Superior temporal gyrus (tissue), 1 donor: ENCODE results near the gene ACVR2A.

Experiments used
- DNase-seq: peaks from one replicate; pipeline ENCODE4 v3.0.0-alpha.2; 2016; ENCODE audit errors: extremely low spot score

The ACVR2A gene

GRCh38 chr2:147924647-147925046 lies 79.8 kb downstream of the ACVR2A start:
- no peak for DNase-seq

- no peak for DNase-seq
These were observed 81.1 kb downstream of the ACVR2A start for GRCh38 chr2:147925886-147926285.

DNA sequence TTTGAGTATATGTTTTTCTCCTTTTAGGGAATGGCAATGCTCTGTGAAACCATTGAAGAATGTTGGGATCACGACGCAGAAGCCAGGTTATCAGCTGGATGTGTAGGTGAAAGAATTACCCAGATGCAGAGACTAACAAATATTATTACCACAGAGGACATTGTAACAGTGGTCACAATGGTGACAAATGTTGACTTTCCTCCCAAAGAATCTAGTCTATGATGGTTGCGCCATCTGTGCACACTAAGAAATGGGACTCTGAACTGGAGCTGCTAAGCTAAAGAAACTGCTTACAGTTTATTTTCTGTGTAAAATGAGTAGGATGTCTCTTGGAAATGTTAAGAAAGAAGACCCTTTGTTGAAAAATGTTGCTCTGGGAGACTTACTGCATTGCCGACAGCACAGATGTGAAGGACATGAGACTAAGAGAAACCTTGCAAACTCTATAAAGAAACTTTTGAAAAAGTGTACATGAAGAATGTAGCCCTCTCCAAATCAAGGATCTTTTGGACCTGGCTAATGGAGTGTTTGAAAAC lies 82.3 kb downstream of the ACVR2A start:
- no peak for DNase-seq

- no peak for DNase-seq
These were observed 89.1 kb downstream of the ACVR2A start for GRCh38 chr2:147933931-147934330.

GRCh38 chr2:147934881-147935620 lies 90.2 kb downstream of the ACVR2A start:
- DNase-seq: no peak

GRCh38 chr2:147937744-147938349 lies 93.0 kb downstream of the ACVR2A start:
- DNase-seq: peak; percentile 85

- no peak for DNase-seq
These were observed 94.5 kb downstream of the ACVR2A start for GRCh38 chr2:147939313-147939712.

- no peak for DNase-seq
These were observed 100.8 kb downstream of the ACVR2A start for GRCh38 chr2:147945660-147946059.

- DNase-seq: no peak
These were observed 107.3 kb downstream of the ACVR2A start for GRCh38 chr2:147952118-147952517.

DNA sequence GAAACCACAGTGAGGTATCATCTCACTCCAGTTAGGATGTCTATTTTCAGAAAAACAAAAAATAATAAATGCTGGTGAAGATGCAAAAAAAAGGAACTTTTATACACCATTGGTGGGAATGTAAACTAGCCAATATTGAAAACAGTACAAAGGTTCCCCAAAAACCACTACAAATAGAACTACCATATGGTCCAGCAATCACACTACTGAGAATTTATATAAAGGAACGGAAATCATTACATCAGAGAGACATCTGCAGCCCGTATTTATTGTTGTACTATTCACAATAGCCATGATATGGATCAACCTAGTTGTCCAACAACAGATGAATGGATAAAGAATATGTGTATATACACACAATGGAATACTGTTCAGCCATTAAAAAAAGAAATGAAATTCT lies 123.7 kb downstream of the ACVR2A start:
- DNase-seq: no peak

GRCh38 chr2:147976102-147976501 lies 131.3 kb downstream of the ACVR2A start:
- DNase-seq: no peak

DNA sequence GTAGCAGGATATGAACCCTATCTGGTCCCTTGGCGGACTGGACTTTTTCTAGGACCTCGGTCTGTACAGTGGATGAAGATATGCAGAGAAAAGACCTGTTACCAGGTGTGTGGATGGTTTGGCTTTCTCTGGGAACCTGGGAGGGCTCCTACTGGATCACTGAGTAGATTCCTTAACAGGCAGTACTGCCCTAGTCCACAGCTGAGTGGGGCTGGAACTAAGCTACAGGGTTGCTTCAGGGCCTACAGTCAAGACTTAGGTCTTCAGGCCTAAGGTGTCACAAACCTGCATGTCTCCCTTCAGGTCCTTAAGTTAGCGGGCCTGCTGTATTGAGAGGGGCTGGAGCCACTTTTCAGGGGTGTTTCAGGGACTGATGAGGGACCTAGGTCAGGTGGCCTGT lies 132.8 kb downstream of the ACVR2A start:
- DNase-seq: no peak
